Transverse colon (tissue), 4 donors: ENCODE measurements around the gene HRH4. TPM values are rescaled to one million over a fixed set of nuclear protein-coding genes. Genes with fewer than 3 reads are reported as not detected.

Experiments
- DNase-seq: peaks from one replicate; pipeline ENCODE4 v3.0.0-alpha.2; 2019
- H3K27ac ChIP-seq, 4 donors: fragments of 200-600 bp; sonication (generic); 2 replicates each; pipeline ENCODE4 v1.5.1; 2016 to 2018; ENCODE audit warnings: inconsistent platforms in 4 of 4
- H3K27me3 ChIP-seq: fragments of 200-600 bp; sonication (generic); 2 replicates; pipeline ENCODE4 v1.5.1; 2017; ENCODE audit warnings: inconsistent platforms
- H3K36me3 ChIP-seq, 4 donors: fragments of 200-600 bp; sonication (generic); 2 replicates each; pipeline ENCODE4 v1.5.1; 2017 to 2019; ENCODE audit warnings: inconsistent platforms in 4 of 4
- H3K4me1 ChIP-seq, 4 donors: fragments of 200-600 bp; sonication (generic); 2 replicates each; pipeline ENCODE4 v1.5.1; 2017 to 2020; ENCODE audit warnings: inconsistent platforms in 4 of 4
- H3K4me3 ChIP-seq, 4 donors: fragments of 200-600 bp; sonication (generic); 1 replicate in 1 of 4; 2 replicates in 3 of 4; pipeline versions ENCODE4 v1.5.1 to v1.6.1; 2017 to 2019; ENCODE audit warnings: inconsistent platforms in 4 of 4
- H3K9me3 ChIP-seq, 2 donors: fragments of 200-600 bp; sonication (generic); 2 replicates each; pipeline ENCODE4 v1.5.1; 2017 to 2019; ENCODE audit warnings: inconsistent platforms in 2 of 2
- CTCF ChIP-seq, 5 experiments: fragments of 200-600 bp in 3 of 5; fragments of 450-650 bp in 2 of 5; sonication (generic) in 3 of 5; IDR thresholded peaks; 1 replicate in 2 of 5; 2 replicates in 3 of 5; pipeline ENCODE4 v1.5.1; 2016 to 2017; ENCODE audit warnings: antibody characterized with exemption in 5 of 5, inconsistent platforms in 3 of 5, mild to moderate bottlenecking in 2 of 5, moderate library complexity in 1 of 5
- EP300 ChIP-seq: sonication (generic); formaldehyde crosslinking; IDR thresholded peaks from one replicate; pipeline ENCODE4 v1.6.1; 2017; ENCODE audit warnings: antibody characterized with exemption, low read depth
- POLR2A ChIP-seq: fragments of 450-650 bp; IDR thresholded peaks from one replicate; pipeline ENCODE4 v1.6.1; 2016; ENCODE audit warnings: antibody characterized with exemption, mild to moderate bottlenecking, moderate library complexity
- POLR2AphosphoS5 ChIP-seq, 3 donors: sonication (generic); formaldehyde crosslinking; IDR thresholded peaks; one replicate each; pipeline ENCODE4 v1.6.1; 2016; ENCODE audit warnings: antibody characterized with exemption in 3 of 3
- WGBS, 2 donors: methylation state at CpG; one replicate each; pipeline ENCODE4 v1.1.5; 2018; ENCODE audit warnings: low coverage in 1 of 2; 5-methylcytosine and 5-hydroxymethylcytosine counted together
- in situ Hi-C, 4 donors: fragments of 200-750 bp; cut with MboI; loops; one replicate each; pipeline versions ENCODE4 v1.15.0 to v1.15.1; 2017; ENCODE audit warnings: low sequenced_read_pairs in 3 of 4, low pct_ligation_motif_present in 1 of 4, low pct_unique_long_range_greater_than_20kb in 1 of 4
- intact Hi-C: fragments of 100-400 bp; cut with DNase I; formaldehyde crosslinking; loops from one replicate; pipeline ENCODE4 v1.15.1; 2023; ENCODE audit warnings: low total_unique reads
- total RNA-seq, 4 donors: library from RNA; depleted of rRNA; stranded (reverse); fragments of >200 nt; gene quantifications; one replicate each; pipeline ENCODE4 v1.1.0, GENCODE V29; 2016

HRH4 gene
- total RNA-seq, 4 donors from 2014 or later = not detected

- TF ChIP-seq EP300 (no peak), CTCF (IDR thresholded peaks at IDR 0.05) (no peak), POLR2A (no peak), POLR2AphosphoS5 (IDR thresholded peaks at IDR 0.05) (no peak)
- intact Hi-C loops = no loop called here
- in situ Hi-C loops = no loop called here
- H3K4me3 ChIP-seq = no peak overlapping the region
- H3K4me1 ChIP-seq = no peaks in the 10 kb centered on the region
- no peak overlapping the region for H3K27ac ChIP-seq
- no peak for DNase-seq
- peaks cover 72% of the 10 kb centered on the region for H3K27me3 ChIP-seq
- no peaks in the 10 kb centered on the region for H3K36me3 ChIP-seq
- no peaks in the 10 kb centered on the region for H3K9me3 ChIP-seq
- 89 to 100% methylated on average over 1 to 4 of the region's 4 CpGs for WGBS, 2 donors
These were observed 39.9 kb upstream of the HRH4 start for GRCh38 chr18:24420551-24420950.

- Histone ChIP-seq H3K36me3 (no peaks in the 10 kb centered on the region), H3K4me3 (no peak overlapping the region), H3K9me3 (no peaks in the 10 kb centered on the region), H3K4me1 (no peaks in the 10 kb centered on the region), H3K27ac (no peak overlapping the region), H3K27me3 (peaks cover 72% of the 10 kb centered on the region)
- WGBS, 2 donors = 85% methylated on average over 1 of the region's 1 CpG; no CpG with 5 or more reads in 1 of the 2 donors
- intact Hi-C loops (no loop called here), in situ Hi-C loops (no loop called here)
- TF ChIP-seq POLR2AphosphoS5 (IDR thresholded peaks at IDR 0.05) (no peak), CTCF (IDR thresholded peaks at IDR 0.05) (no peak), POLR2A (no peak), EP300 (no peak)
- DNase-seq = no peak
These were observed 38.6 kb upstream of the HRH4 start for GRCh38 chr18:24421831-24422230.

- TF ChIP-seq CTCF (IDR thresholded peaks at IDR 0.05) (no peak), EP300 (no peak), POLR2AphosphoS5 (IDR thresholded peaks at IDR 0.05) (no peak), POLR2A (no peak)
- 44 to 59% methylated on average over 6 to 11 of the region's 11 CpGs for WGBS, 2 donors
- H3K4me1 ChIP-seq = peaks cover 0 to 13% (median 6%) of the 10 kb centered on the region in 4 donors
- H3K9me3 ChIP-seq = no peaks in the 10 kb centered on the region
- peaks cover 36% of the 10 kb centered on the region for H3K27me3 ChIP-seq
- H3K4me3 ChIP-seq = peak overlapping the region; percentile 53 to 94 (median 66)
- peak overlapping the region; percentile 86 to 87 (median 86) for H3K27ac ChIP-seq
- DNase-seq = no peak
- no peaks in the 10 kb centered on the region for H3K36me3 ChIP-seq
- intact Hi-C loops (no loop called here), in situ Hi-C loops (no loop called here)
These were observed 34.4 kb upstream of the HRH4 start for GRCh38 chr18:24426073-24426397.

- peaks cover 32% of the 10 kb centered on the region for H3K27me3 ChIP-seq
- no peaks in the 10 kb centered on the region for H3K9me3 ChIP-seq
- H3K4me3 ChIP-seq = peak within 1 kb of the TSS; percentile 53 to 94 (median 66)
- in situ Hi-C loops = no loop called here
- peak; percentile 84 for DNase-seq
- no peaks in the 10 kb centered on the region for H3K36me3 ChIP-seq
- H3K27ac ChIP-seq = peak within 1 kb of the TSS; percentile 86 to 87 (median 86)
- peak in 2 of 3 donors; percentile 41 to 54 for TF ChIP-seq POLR2AphosphoS5 (IDR thresholded peaks at IDR 0.05)
- no peak for TF ChIP-seq EP300
- 4 to 10% methylated on average over 2 to 65 of the region's 82 CpGs for WGBS, 2 donors
- H3K4me1 ChIP-seq = peaks cover 0 to 13% (median 6%) of the 10 kb centered on the region in 4 donors
- intact Hi-C loops = no loop called here
These were observed 33.8 kb upstream of the HRH4 start, which contains the start of gene IMPACT for GRCh38 chr18:24426398-24427294. Gene IMPACT, plus strand, starts transcription at chr18:24426670. Its CDS starts 87 bp downstream, at chr18:24426757.
